HG02678 (cell line): ENCODE results near the gene CFAP91.
"Not testable (repeated sequence)": the region's sequence is repeated elsewhere in the genome, so short reads cannot be mapped to it uniquely, and the experiment has no call there.

Source experiments
- ATAC-seq: cut with Tn5 transposase; IDR thresholded peaks from one replicate; pipeline ENCODE4 v1.9.1; 2021; ENCODE audit warnings: mild to moderate bottlenecking, moderate library complexity; ENCODE audit not compliant: unreplicated experiment

CFAP91 gene

GRCh38 chr3:119676771-119677640 lies 25.8 kb upstream of the CFAP91 start, which contains the start of gene COX17:
Gene COX17 (minus strand): TSS chr3:119677406. CDS start chr3:119677310, 96 bp downstream.
- ATAC-seq = peak; percentile 88

DNA sequence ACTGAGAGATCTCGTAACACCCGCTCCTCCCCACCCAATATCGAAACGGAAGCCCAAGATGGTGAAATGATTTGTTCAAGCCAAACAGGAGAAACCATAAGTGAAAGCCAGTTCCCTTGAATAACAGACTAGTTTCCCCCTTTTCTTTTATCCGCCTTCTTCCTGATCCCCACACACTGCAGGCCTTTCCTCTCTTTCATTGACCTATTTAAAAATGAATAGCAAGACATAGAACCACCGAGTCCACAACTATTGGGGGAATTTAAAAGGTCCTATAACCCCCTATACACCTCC lies 25.2 kb upstream of the CFAP91 start:
- ATAC-seq = no peak

GRCh38 chr3:119678209-119678608 lies 24.6 kb upstream of the CFAP91 start:
- ATAC-seq = not testable (repeated sequence)

DNA sequence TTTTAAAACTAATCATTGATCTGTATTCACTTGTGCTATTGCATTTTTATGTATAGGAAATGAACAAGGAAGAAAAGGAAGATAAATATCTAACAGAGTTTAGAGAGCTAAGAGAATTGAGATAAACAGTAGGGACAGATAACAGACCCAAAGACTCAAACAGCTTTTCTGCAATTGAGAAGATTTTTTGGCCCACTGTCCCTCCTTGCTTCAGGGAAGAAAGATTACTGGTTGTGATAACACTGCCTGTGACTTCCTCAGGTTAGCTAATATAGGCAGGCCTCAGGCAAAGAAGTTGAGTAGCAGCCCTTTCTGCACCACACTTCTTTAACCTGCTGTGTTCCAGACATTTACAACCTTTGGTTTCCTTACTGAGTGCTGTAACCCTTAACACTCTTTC lies 22.9 kb upstream of the CFAP91 start:
- no peak for ATAC-seq

GRCh38 chr3:119681279-119681678 lies 21.5 kb upstream of the CFAP91 start:
- ATAC-seq = peak; percentile 31

- ATAC-seq = no peak
Measured at GRCh38 chr3:119683421-119683820, 19.4 kb upstream of the CFAP91 start.

GRCh38 chr3:119690043-119690656 lies 12.7 kb upstream of the CFAP91 start:
- no peak for ATAC-seq

DNA sequence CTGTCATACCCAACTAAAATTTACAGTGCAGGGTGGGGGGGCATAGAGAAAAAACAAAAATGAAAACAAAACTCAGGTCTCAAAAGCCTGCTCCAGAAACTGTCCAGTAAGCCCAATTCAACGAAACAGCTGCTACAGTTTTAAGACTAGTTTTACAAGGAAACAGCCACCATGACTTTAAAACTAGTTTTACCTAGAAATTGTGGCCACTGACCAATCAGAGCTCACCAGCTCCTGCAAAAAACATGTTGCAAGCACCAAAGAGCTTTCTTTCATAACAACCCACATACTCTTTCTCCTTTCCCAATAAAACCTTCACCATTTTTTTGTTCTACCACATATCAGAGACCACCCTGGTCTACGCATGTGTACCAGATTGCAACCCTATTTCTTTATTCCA lies 7.3 kb upstream of the CFAP91 start:
- no peak for ATAC-seq

DNA sequence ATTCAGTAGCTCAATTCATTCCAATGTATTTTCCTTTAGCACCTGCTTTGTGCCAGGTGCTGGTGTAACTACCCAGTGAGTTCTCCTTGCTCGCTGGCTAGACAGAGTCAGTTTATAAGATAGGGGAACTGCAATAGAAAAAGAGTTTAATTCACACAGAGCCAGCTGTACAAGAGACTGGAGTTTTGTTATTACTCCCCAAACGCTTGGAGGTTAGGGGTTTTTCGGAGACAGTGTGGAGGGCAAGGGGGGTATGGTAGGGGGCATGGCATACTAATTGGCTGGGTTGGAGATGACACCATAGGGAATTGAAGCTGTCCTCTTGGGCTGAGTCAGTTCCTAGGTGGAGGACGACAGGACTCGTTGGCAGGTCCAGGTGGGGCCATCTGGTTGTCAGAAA lies 5.4 kb upstream of the CFAP91 start:
- ATAC-seq = peak; percentile 63

DNA sequence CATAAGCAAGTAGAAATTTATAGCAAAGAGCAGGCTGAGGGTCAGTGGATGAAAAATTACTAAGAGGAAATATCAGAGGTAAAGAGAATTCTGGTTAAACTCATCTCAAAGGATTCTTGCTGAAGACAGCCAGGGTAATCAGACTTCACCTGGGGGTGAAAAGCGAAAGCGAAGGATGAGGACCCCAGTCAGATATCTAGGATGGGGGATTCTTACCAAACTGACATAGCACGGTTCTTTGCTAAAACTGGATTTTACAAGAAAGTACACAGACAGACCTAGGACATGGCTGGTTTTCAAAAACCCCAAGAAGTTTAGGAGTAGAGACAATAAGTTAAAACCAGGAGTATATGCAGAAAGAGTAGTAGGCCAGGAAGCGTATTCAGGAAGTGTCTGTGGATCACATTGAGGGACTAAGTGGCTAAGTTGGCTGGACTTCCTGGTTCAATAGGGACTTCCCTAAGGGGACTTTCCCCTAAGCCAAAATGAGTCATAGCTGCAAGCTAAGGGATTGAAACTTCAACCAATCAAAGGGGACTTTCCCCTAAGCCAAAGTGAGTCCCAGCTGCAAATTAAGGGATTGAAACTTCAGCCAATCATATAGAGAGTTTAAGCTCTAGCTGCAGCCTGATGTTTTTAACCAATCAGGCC lies 2.4 kb upstream of the CFAP91 start:
- ATAC-seq = peak; percentile 32

DNA sequence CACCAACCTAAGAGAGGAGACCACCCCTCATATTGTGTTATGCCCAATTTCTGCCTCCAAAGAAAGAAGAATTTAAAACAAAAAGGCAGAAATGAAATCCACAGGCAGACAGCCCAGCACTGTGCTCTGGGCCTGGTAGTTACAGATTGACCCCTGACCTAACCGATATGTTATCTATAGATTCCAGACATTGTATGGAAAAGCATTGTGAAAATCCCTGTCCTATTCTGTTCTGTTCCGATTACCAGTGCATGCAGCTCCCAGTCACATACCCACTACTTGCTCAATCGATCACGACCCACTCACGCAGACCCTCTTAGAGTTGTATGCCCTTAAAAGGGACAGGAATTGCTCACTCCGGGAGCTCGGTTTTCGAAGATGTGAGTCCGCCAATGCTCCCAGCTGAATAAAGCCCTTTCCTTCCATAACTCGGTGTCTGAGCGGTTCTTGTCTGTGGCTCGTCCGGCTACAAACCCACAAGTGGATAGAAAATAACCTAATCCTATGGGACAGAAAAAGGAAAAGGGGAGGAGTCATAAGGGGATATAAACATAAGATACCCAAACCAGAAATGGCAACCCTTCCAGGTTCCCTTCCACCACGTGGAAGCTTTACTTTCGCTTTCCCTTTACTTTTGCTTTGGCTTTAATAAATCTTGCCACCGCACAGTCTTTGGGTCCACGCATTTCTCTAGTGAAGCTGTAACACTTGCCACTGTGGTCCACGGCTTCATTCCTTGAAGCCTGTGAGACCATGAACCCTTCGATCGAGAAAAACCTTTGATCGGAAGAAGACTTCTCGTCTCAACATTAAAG lies 1.7 kb upstream of the CFAP91 start:
- ATAC-seq = no peak

DNA sequence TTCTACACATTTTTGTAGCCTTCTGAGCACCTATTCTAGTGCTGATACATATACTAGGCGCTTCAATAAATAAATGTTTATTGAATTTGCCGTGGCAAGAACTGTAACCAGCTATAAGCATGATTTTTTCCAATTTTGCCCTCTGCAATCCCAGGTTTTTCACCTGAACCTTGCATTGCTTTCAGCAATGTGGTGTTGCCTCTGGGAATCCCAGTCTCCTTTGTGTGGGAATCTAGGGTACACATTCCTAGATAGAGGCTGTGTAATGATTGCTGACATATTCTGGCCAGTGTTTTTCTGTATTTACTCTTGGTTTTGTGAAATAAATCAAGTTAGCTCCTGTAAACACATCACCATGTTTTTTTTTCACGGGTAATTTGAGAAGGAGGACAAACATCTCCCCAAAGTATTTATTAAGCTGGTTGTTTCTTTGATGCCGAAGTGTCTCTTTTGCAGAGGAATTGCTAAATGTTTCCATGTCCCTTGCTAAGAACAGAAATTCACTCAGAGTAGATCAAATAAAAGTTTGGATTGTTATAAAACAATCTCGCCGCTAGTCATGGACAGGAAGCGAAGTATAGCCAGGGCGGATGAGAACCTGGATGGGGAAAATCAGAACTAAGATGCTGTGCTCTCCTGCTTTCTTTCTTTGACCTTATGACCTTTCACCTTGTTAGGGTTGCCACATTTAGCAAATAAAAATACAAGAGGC lies 1.2 kb downstream of the CFAP91 start:
- no peak for ATAC-seq

GRCh38 chr3:119715105-119715504 lies 12.3 kb downstream of the CFAP91 start:
- ATAC-seq = no peak

DNA sequence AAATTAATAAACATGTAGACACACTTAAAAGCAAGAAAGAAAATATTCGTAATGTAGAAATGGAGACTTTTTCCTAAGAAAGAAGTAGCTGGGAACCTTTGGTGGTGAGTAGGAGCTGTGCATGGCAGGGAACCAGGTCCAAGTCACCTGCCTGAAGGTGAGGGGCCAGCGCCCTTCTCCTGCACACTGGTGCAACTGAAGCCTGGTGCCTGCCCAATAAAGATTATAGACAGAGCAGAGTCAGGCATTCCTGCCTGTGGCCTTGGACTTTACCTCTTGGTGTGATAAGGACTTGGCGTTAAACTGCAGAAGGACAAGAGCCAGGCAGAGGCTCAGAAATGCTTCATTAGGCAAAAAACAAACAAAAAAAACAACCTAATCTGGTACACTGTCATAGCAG lies 14.2 kb downstream of the CFAP91 start:
- ATAC-seq = no peak

GRCh38 chr3:119717520-119717919 lies 14.7 kb downstream of the CFAP91 start:
- no peak for ATAC-seq

DNA sequence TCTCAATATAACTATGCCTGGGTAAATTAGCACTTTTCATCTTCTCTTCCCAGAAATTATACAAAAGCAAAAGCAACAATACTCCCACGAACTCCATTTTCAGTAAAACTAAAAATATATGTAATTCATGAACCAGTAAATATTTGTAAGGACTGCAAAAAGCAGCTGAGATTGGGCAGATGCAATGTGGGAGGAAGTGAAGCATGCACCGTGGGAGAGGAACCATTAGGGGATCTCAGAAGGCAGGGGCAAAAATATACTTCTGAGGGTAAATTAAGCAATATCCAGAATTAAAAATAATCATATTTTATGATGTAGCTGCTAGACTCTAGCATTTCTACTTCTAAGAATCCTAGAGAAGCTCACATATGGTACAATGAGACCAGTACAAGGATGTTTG lies 20.2 kb downstream of the CFAP91 start:
- no peak for ATAC-seq

DNA sequence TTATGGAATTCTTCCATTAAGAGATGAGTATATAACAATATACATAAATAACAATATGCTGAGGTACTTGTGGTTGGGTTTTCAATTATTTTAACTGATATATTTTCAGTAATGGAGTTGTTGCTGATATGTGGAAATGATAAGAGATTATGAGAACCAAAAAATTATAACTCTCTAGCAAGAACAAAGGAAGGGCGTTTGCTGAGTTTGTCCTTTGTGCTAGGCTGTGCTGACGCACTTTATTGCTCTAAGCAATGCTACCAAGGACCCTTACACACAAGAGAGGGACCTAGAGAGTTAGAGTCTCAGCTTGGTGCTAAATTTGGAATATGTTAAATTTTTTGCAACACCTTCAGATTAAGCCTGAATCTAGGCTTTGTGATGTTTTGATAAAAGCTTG lies 24.1 kb downstream of the CFAP91 start:
- no peak for ATAC-seq

DNA sequence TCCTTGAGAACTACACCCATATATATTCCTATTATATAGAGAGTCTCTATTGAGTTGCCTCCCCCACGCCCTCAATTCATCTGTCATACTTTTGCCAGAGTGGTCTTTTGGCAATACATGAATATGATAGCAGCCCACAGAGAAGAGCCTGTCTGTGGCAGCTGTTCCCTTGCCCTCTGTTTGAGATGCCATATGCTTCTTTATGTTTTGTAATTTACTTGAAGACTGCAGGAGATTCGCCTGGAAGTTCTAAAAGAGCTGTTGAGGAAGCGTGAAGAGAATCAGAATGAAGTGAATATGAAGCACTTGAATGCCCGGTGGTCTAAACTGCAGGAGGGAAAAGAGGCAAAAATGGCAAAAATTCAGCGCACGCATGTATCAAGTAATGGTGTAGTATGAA lies 27.2 kb downstream of the CFAP91 start:
- ATAC-seq = no peak

GRCh38 chr3:119731560-119732343 lies 28.9 kb downstream of the CFAP91 start:
- ATAC-seq = no peak

DNA sequence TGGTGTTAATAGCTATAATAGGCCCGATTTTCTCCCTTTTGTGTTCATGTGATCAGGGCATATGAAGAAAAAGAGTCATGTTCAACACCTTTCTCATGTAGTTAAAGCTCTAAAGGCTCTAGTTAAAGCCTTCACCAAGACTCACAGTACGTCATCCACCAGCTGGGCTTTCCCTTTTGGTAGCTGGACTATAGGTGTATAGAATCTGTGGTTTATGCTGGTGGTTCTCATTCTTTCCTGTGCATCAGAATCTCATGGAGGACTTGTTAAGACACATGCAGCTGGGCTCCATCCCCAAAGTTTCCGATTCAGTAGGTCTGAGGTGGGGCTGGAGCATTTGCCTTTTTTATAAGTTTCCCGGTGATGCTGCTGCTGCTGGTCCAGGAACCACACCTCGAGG lies 31.0 kb downstream of the CFAP91 start:
- no peak for ATAC-seq
